HepG2 (cell line): ENCODE results near the gene DENND5B. TPM values are rescaled to one million over a fixed set of nuclear protein-coding genes. Genes with fewer than 3 reads are reported as not detected.

Experiments
- DZIP1 ChIP-seq: sonication (generic); formaldehyde crosslinking; IDR thresholded peaks from 2 replicates; pipeline ENCODE4 v1.5.0; 2020; ENCODE audit warnings: mild to moderate bottlenecking, missing genetic modification reagents
- EHMT2 ChIP-seq: fragments of 200-600 bp; sonication (generic); IDR thresholded peaks from 2 replicates; pipeline ENCODE4 v1.7.0; 2017; ENCODE audit warnings: antibody characterized with exemption, low read depth, low read length, borderline replicate concordance
- HMG20B ChIP-seq: conservative IDR thresholded peaks from 2 replicates; pipeline ENCODE4 v1.6.1; 2016; ENCODE audit warnings: missing genetic modification reagents, missing compliant biosample characterization
- HMGA1 ChIP-seq: sonication (generic); formaldehyde crosslinking; conservative IDR thresholded peaks from 2 replicates; pipeline ENCODE4 v1.4.0; 2020; ENCODE audit warnings: missing genetic modification reagents
- MAF1 ChIP-seq: sonication (generic); formaldehyde crosslinking; IDR thresholded peaks from 2 replicates; pipeline ENCODE4 v1.5.0; 2020; ENCODE audit warnings: missing genetic modification reagents, borderline replicate concordance
- MEIS1 ChIP-seq: sonication (generic); formaldehyde crosslinking; IDR thresholded peaks from 2 replicates; pipeline ENCODE4 v1.9.0; 2021; ENCODE audit warnings: mild to moderate bottlenecking, missing genetic modification reagents, moderate library complexity, borderline replicate concordance
- NR2F1 ChIP-seq, 2 experiments: fragments of 450-650 bp in 1 of 2; formaldehyde crosslinking in 1 of 2; IDR thresholded peaks; 2 replicates each; pipeline versions ENCODE4 v1.5.0 to v1.6.1; 2016 to 2020; ENCODE audit warnings: mild to moderate bottlenecking in 1 of 2, missing compliant biosample characterization in 1 of 2, missing genetic modification reagents in 1 of 2, moderate library complexity in 1 of 2
- POGK ChIP-seq: sonication (generic); formaldehyde crosslinking; conservative IDR thresholded peaks from 2 replicates; pipeline ENCODE4 v1.8.0; 2022; ENCODE audit warnings: mild to moderate bottlenecking, moderate library complexity, missing genetic modification reagents
- PTBP1 ChIP-seq: fragments of 200-400 bp; formaldehyde crosslinking; IDR thresholded peaks from 2 replicates; pipeline ENCODE4 v1.6.1; 2018; ENCODE audit warnings: low read length, low read depth; ENCODE audit not compliant: poor library complexity, severe bottlenecking
- SNAI1 ChIP-seq: sonication (generic); formaldehyde crosslinking; IDR thresholded peaks from 2 replicates; pipeline ENCODE4 v1.5.0; 2020; ENCODE audit warnings: mild to moderate bottlenecking, missing genetic modification reagents, borderline replicate concordance
- ZBTB42 ChIP-seq: sonication (generic); formaldehyde crosslinking; IDR thresholded peaks from 2 replicates; pipeline ENCODE4 v1.5.0; 2020; ENCODE audit warnings: mild to moderate bottlenecking, missing genetic modification reagents
- ZFY ChIP-seq: sonication (generic); formaldehyde crosslinking; IDR thresholded peaks from 2 replicates; pipeline ENCODE4 v1.4.0; 2020; ENCODE audit warnings: missing genetic modification reagents
- ZNF264 ChIP-seq: sonication (generic); formaldehyde crosslinking; IDR thresholded peaks from 2 replicates; pipeline ENCODE4 v1.4.0; 2020; ENCODE audit warnings: missing genetic modification reagents
- ZNF335 ChIP-seq: sonication (generic); formaldehyde crosslinking; IDR thresholded peaks from 2 replicates; pipeline ENCODE4 v1.4.0; 2020; ENCODE audit warnings: missing genetic modification reagents
- ZNF383 ChIP-seq: sonication (generic); formaldehyde crosslinking; IDR thresholded peaks from 2 replicates; pipeline ENCODE4 v1.4.0; 2020; ENCODE audit warnings: missing genetic modification reagents, mild to moderate bottlenecking, borderline replicate concordance
- ZNF430 ChIP-seq: sonication (generic); formaldehyde crosslinking; IDR thresholded peaks from 2 replicates; pipeline ENCODE4 v1.9.0; 2021; ENCODE audit warnings: mild to moderate bottlenecking, missing genetic modification reagents
- ZNF776 ChIP-seq: sonication (generic); formaldehyde crosslinking; IDR thresholded peaks from 2 replicates; pipeline ENCODE4 v1.4.0; 2020; ENCODE audit warnings: mild to moderate bottlenecking, missing genetic modification reagents
- ZNF891 ChIP-seq: sonication (generic); formaldehyde crosslinking; IDR thresholded peaks from 2 replicates; pipeline ENCODE4 v1.5.0; 2020; ENCODE audit warnings: mild to moderate bottlenecking, missing genetic modification reagents
- ZSCAN25 ChIP-seq: sonication (generic); formaldehyde crosslinking; IDR thresholded peaks from 2 replicates; pipeline ENCODE4 v1.8.0; 2022; ENCODE audit warnings: mild to moderate bottlenecking, missing genetic modification reagents
- ZZZ3 ChIP-seq: sonication (generic); formaldehyde crosslinking; IDR thresholded peaks from 2 replicates; pipeline ENCODE4 v1.4.0; 2020; ENCODE audit warnings: missing genetic modification reagents, mild to moderate bottlenecking, borderline replicate concordance
- polyA plus RNA-seq, 8 experiments: library from polyadenylated mRNA; depleted of rRNA in 3 of 8; stranded (reverse) in 7 of 8; unstranded in 1 of 8; fragments of >200 nt; fragmentation: Illumina TruSeq in 4 of 8; extraction: Trizol in 4 of 8; gene quantifications; 2 replicates each; pipeline versions ENCODE4 v1.2.1 to v1.2.3, GENCODE V29; 2011 to 2016; ENCODE audit warnings: low read depth in 4 of 8, missing spikeins in 1 of 8, mixed read lengths in 1 of 8; ENCODE audit not compliant: insufficient read depth in 1 of 8
- total RNA-seq, 5 experiments: library from RNA; depleted of rRNA; stranded (reverse); fragments of >200 nt; fragmentation: Illumina TruSeq; extraction: Trizol; gene quantifications; 2 replicates each; pipeline ENCODE4 v1.2.3, GENCODE V29; 2016; ENCODE audit warnings: low read depth in 1 of 5
- TF ChIP-seq, protein P1 (sequence below): sonication (generic); formaldehyde crosslinking; IDR thresholded peaks from 2 replicates; pipeline ENCODE4 v1.4.0; 2020; ENCODE audit warnings: missing genetic modification reagents, borderline replicate concordance

DENND5B gene
- total and polyA plus RNA-seq, 2 of the 13 experiments (the other 11 are each of a cell fraction or from before 2014, with no cell fraction given), result 14.7 to 18.7 TPM

DNA sequence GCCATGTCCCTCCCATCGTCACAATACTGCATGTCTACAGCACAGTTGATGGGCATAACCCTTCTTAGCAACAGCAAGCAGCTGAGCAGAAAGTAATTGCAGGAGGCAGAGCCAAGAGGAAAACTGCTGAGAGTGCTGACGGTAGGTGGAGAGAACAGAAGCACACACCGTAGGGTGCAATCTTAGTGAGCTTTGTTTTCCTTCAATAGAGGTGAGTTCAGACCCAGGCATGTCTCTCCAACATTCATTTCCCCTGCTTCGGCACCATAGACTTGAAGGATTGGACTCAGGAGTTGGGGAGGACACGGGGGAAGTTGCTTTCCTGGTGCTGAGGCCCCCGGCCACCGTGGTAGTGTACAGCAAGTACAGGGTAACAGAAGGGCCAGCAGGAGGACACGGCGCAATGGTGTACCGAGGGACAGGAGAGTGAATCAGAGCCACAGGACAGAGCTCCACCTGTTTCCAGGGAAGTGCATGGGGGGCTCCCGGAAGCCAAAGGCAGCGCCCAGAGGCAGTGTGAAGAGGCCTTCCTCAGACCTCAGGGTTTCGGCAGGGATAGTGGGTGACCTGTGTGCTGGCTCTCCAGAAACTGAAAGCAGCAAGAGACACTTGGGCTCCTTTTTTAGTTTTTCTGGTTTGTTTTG, 228.7 kb downstream of the DENND5B start (continued):
- TF ChIP-seq MAF1 (CRISPR knock-in tag) (no peak), ZNF891 (CRISPR knock-in tag) (peak; percentile 85; the same call in 1 of the 2 replicates), MEIS1 (CRISPR knock-in tag) (no peak), DZIP1 (CRISPR knock-in tag) (no peak), NR2F1 (CRISPR knock-in tag; IDR thresholded peaks at IDR 0.05) (no peak), ZNF264 (CRISPR knock-in tag) (no peak), ZNF776 (CRISPR knock-in tag) (no peak), ZNF335 (CRISPR knock-in tag) (no peak), ZZZ3 (CRISPR knock-in tag) (no peak), POGK (CRISPR knock-in tag) (0 out of 2 replicates have a peak, but pooled peaks have one; percentile 31), ZBTB42 (CRISPR knock-in tag) (no peak), EHMT2 (no peak), SNAI1 (CRISPR knock-in tag) (no peak), HMGA1 (CRISPR knock-in tag) (no peak), ZSCAN25 (CRISPR knock-in tag) (no peak), ZNF383 (CRISPR knock-in tag) (no peak), PTBP1 (no peak), HMG20B (CRISPR knock-in tag) (no peak), ZFY (CRISPR knock-in tag) (peak; percentile 67), ZNF430 (CRISPR knock-in tag) (peak; percentile 58; the same call in 1 of the 2 replicates)
- TF ChIP-seq, protein P1, sequence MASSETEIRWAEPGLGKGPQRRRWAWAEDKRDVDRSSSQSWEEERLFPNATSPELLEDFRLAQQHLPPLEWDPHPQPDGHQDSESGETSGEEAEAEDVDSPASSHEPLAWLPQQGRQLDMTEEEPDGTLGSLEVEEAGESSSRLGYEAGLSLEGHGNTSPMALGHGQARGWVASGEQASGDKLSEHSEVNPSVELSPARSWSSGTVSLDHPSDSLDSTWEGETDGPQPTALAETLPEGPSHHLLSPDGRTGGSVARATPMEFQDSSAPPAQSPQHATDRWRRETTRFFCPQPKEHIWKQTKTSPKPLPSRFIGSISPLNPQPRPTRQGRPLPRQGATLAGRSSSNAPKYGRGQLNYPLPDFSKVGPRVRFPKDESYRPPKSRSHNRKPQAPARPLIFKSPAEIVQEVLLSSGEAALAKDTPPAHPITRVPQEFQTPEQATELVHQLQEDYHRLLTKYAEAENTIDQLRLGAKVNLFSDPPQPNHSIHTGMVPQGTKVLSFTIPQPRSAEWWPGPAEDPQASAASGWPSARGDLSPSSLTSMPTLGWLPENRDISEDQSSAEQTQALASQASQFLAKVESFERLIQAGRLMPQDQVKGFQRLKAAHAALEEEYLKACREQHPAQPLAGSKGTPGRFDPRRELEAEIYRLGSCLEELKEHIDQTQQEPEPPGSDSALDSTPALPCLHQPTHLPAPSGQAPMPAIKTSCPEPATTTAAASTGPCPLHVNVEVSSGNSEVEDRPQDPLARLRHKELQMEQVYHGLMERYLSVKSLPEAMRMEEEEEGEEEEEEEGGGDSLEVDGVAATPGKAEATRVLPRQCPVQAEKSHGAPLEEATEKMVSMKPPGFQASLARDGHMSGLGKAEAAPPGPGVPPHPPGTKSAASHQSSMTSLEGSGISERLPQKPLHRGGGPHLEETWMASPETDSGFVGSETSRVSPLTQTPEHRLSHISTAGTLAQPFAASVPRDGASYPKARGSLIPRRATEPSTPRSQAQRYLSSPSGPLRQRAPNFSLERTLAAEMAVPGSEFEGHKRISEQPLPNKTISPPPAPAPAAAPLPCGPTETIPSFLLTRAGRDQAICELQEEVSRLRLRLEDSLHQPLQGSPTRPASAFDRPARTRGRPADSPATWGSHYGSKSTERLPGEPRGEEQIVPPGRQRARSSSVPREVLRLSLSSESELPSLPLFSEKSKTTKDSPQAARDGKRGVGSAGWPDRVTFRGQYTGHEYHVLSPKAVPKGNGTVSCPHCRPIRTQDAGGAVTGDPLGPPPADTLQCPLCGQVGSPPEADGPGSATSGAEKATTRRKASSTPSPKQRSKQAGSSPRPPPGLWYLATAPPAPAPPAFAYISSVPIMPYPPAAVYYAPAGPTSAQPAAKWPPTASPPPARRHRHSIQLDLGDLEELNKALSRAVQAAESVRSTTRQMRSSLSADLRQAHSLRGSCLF (CRISPR knock-in tag), result no peak
